Activated CD4-positive, alpha-beta T cell treated with anti-CD3 and anti-CD28 coated beads for 48 hours (primary cell): Measurements from ENCODE around the gene EPS8L3.
"Not testable (repeated sequence)": the region's sequence is repeated elsewhere in the genome, so short reads cannot be mapped to it uniquely, and the experiment has no call there.

ENCODE experiments used
- DNase-seq: peaks from one replicate; pipeline ENCODE4 v3.0.0-alpha.2; 2020

Gene EPS8L3

GRCh38 chr1:109732390-109732881 is 31.3 kb downstream of the EPS8L3 start:
- DNase-seq = no peak

- DNase-seq = no peak
These were observed 33.1 kb downstream of the EPS8L3 start for GRCh38 chr1:109730666-109731065.

DNA sequence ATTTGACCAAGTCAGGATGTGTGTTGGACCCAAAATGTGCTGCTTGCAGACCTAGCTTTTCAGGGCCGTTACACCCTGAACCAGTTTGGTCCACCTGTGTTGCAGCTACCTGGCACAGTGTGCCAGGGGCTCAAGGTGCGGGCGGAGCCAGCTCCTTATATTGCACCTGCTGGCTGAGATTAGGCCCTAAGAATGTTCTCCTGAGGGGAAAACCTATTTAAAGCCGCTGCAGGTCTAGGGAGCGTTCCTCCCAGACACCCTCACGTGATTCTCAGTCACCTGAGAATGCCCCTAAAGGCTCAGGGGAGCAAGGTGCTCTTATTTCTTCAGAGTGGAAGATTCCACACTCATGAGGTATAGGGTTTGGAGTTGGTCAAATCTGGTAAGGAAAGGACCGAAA is 34.9 kb downstream of the EPS8L3 start:
- no peak for DNase-seq

- DNase-seq = no peak
These were observed 36.9 kb downstream of the EPS8L3 start for GRCh38 chr1:109726728-109727373.

DNA sequence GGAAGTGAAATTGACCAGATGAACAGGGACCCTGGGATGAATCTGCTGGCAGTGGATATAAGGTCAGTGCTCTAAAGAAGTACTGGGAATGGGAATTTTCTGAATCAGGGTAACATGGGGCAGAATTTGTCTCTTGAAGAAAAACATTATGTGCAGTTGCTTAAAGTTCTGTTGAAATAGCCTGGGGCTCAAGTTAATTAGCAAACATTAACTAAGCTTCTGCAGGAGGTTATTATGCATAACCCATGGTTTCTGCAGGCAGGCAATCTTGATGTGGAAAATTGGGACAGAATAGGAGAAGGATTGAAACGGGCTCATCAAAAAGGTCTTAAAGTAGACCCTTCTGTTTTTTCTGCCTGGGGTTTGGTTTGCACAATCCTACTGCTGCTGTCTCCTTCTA is 37.7 kb downstream of the EPS8L3 start:
- DNase-seq = no peak

GRCh38 chr1:109725510-109725909 is 38.2 kb downstream of the EPS8L3 start:
- DNase-seq = no peak

- DNase-seq = no peak
These were observed 38.8 kb downstream of the EPS8L3 start for GRCh38 chr1:109724933-109725332.

GRCh38 chr1:109722908-109723691 is 40.6 kb downstream of the EPS8L3 start:
- DNase-seq = no peak

DNA sequence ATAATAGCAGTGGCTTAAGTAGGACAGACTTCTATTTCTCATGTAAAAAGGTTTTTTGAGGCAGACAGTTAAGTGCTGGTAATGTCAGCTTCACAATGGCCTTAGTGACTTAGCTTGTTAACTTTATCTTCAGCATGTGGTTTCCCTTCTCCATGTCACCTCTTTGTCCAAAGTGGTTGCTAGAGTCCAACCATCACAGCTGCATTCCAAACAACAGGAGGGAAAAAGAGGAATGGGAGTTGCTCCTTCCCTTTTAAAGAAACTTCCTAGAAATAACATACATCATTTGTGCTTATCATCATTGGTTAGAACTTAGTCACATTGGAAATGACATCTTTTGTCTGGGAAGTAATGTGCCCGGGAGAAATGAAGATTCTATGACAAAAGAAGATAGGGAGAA is 41.8 kb downstream of the EPS8L3 start:
- no peak for DNase-seq

DNA sequence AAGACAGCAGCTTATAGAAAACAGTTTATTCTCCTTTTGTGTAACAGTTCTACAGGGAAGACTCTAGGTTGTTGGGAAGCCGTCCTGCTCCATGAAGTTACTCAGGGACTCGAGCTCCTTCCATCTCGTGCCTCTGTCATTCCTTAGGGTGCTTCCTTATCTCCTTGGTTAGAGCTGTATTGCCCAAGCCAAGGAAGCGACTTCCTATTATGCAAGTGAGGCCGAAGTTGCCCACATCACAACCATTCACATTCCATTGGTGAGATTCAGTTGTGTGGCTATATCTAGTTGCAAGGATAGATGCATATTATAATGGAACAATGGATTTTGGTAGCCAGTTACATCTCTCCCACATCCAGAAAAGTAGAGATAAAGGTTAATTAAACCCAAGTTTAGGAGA is 42.7 kb downstream of the EPS8L3 start:
- no peak for DNase-seq

DNA sequence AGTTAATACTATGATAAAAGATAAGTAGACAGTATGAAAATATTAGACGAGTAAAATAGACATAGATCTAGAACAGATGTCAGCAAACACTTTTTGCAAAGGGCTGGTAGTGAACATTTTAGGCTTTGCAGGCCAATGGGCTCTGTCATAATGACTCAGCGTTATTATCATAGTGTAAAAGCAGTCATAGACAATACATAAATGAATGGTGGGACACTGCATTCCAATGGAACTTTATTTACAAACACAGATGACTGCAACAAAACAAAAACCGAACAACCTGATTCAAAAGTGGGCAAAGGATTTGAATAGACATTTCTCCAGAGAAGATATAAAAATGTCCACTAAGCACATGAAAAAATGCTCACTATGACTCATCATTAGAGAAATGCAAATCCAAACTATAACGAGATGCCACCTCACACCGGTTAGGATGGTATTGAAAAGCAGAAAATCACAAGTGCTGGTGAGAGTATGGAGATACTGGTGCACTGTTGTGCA is 44.3 kb downstream of the EPS8L3 start:
- DNase-seq = no peak

DNA sequence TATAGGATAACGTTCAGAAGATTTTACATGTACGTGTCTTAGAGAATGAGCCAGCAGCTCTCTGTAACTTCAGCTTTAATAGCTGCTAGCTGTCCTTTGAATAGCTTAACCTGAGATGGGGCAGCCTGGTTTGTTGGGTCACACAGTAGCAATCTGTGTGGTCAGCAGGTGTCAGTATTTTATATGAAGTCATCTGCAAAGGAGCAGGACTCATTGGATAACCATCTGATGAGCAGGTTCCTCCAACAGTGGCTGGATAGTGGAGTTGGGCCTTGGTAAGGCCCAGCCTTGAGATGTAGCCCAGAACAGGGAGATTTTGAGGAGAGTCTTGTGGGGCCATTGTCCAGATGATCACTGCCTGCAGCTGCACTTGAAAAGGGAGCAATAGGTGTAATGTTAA is 45.2 kb downstream of the EPS8L3 start:
- no peak for DNase-seq

DNA sequence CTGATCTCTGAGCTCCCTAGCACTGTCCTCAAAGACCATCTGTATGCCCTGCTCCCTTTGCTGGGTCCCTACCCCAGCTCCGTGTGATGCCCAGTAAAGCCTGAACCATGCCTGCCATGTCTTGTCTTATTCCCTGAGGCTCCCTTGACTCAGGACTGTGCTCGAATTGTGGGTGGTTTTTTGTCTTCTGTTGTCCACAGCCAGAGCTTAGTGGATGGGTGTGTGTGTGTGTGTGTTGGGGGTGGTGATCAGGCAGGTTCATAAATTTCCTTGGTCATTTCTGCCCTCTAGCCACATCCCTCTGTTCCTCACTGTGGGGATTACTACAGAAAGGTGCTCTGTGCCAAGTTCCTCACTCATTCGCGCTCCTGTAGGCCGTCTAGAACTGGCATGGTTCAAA is 46.0 kb downstream of the EPS8L3 start:
- no peak for DNase-seq

- no peak for DNase-seq
These were observed 47.1 kb downstream of the EPS8L3 start for GRCh38 chr1:109716570-109717090.

DNA sequence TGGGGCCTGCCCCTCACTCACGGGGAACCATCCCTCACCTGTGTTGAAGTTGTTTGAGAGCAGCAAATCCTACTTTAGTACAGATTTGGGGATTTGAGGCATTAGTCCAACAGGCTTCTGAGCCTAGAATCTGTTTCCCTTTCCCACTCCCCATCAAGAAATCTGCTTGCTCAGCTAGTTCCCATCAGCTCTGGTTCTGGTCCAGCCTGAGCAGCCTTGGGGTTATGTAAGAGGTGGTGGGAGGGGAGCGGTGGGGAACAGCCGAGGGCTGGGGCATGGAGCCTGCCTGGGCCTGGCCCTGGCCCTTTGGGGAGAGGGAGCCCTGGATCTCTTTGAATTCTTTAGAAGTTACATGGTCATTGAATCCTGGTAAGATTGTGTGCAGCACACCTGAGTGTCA is 47.6 kb downstream of the EPS8L3 start:
- DNase-seq = no peak

- no peak for DNase-seq
These were observed 48.9 kb downstream of the EPS8L3 start for GRCh38 chr1:109714661-109715372.

DNA sequence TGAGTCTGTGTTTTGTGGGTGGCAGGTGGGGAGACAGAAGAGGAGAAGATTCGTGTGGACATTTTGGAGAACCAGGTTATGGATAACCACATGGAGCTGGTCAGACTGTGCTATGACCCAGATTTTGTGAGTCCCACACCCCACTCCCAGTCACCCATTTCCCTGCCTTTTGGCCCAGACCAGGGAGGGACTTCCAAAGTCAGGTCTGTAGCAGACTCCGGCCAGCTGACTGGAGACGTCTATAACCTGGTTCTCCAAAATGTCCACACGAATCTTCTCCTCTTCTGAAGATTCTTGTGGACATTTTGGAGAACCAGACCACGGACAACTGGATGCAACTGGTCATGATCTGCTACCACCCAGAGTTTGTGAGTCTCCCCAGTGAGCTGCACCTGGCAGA is 50.1 kb downstream of the EPS8L3 start:
- no peak for DNase-seq

DNA sequence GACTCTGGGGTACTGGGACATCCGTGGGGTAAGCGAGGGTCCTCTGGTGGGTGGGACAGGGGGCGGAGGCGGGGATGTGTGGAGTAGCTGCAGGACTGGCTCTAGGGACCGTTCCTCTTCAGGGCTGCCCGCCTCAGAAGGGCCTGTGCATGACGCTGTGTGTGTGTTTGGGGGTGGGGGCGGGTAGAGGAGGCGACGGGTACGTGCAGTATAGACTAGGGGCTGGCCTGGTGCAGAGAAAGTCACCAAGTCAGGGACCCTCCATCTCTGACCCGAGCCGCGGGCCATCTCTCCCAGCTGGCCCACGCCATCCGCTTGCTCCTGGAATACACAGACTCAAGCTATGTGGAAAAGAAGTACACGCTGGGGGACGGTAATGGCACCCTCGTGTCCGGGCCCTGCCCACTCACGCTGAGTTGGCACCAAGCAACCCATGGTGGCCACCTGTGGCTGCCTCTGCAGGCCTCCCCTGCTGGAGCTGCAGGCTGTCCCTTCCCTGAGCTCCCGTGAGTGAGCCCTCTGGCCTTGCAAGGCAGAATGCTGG is 51.3 kb downstream of the EPS8L3 start:
- no peak for DNase-seq

DNA sequence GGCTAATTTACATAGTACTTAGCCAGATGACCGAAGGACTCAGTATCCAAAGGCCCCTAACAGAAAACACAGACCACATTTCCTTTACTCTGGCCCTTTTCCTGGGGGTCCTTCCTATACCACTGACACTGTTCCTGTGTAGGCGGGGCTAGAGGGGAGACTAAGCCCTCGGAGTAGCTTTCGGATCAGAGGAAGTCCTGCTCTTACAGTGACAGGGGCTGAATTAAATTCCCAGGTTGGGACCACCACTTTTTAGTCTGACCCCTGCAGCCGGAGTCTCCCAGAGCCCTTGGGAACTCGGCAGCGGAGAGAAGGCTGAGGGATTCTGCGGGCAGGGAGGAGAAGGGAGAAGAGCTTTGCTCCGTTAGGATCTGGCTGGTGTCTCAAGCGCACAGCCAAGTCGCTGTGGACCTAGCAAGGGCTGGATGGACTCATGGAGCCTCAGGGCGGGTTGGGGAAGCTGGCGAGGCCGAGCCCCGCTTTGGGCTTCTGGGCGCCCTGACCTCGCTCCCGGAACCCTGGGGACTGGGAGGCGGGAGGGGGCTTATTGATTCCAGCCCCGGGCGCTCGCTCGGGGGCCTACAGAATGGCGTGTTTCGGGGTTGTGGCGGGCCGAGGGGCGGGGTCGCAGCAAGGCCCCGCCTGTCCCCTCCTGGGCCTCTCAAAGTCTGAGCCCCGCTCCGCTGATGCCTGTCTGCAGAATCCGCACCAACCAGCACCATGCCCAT is 52.0 kb downstream of the EPS8L3 start, which contains the start of gene GSTM5:
TSS of gene GSTM5 (plus strand) at position 659 of the 728 bp plus-strand sequence. CDS start at position 721, 62 bp downstream.
- DNase-seq = not testable (repeated sequence)

- not testable (repeated sequence) for DNase-seq
These were observed 53.9 kb downstream of the EPS8L3 start for GRCh38 chr1:109709822-109710221.

GRCh38 chr1:109708949-109709348 is 54.8 kb downstream of the EPS8L3 start:
- not testable (repeated sequence) for DNase-seq

- DNase-seq = no peak
These were observed 58.3 kb downstream of the EPS8L3 start for GRCh38 chr1:109705411-109705810.
